Measurements from ENCODE around the gene DENND1C.

Gene DENND1C

DNA sequence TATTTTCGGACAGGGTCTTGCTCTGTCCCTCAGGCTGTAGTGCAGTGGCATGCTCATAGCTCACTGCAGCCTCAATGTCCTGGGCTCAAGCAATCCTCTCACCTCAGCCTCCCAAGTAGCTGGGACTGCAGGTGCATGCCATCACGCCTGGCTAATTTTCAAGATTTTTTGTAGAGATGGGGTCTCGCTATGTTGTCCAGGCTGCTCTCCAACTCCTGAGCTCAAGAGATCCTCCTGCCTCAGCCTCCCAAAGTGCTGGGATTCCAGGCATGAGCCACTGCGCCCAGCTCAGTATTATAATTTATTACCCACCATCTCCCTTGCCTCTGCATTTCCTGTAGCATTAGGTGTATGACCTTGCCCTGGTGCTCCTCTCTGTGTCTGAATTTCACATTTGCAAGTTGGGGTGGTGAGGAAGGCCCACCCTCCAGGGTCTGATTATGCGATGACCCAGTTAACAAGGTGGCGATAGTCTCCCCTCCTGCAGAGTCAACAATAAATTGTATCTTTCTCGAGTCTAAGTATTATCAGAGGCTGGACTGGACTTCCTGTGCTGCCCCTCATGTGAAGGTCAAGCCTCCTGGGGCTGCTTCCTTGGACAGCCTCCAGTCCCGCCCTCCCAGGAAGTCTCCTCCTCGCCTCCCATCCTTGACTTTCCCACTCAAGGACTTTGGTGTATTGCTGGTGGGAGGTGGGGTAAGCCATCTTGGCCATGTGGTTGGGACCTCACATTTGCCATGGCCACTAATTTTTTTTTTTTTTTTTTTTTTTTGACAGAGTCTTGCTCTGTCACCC, 22.0 kb upstream of the DENND1C start:
- no peak for DNase-seq

DNA sequence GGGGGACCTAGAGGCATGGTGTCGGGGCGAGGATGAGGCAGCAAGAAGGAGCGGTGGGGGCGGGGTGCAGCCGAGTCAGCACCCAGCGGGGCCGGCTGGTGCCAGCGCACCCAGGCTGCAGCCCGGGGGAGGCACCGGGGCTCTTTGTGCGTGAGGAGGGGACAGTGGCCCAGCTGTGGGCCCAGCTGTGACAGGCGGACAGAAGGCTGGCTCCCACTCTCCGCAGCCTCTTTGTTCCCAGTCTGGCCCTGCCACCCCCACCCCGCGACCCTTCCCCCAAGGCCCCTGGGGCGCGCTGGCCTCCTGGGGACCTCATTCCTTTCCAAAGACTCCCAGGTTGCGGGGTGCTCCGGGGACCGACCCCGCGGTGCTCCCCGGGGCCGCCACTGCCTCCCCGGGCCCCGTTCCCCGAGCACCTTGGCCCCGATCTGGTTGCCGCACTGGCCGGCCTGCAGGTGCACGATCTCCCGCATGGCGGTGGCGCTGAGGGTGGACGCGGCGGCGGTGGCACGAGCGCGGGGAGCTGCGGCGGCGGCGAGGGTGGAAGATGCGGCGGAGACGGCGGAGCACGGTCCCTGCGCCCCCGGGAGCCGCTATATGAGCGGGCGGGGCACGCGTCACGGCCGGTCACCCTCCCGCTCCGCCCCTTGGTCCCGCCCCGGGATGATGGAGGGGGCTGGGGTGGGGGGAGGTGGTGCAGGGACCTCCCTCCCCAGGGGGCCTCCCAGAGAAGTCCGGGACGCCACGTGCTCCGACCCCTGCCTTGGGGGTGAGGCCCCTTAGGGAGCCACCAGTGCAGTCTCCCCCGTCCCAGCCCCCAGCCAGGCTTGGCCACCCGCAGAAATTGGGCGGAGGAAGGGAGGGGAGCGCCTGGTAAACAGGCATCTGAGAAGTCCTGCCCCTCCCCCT, 20.4 kb upstream of the DENND1C start, which contains the start of gene TUBB4A:
Gene TUBB4A (minus strand): TSS at position 570 of the 909 bp plus-strand sequence. CDS start 97 bp downstream, at position 473.
- DNase-seq, result no peak

- no peak for DNase-seq
Observed at GRCh38 chr19:6500837-6501739, 19.5 kb upstream of the DENND1C start.

DNA sequence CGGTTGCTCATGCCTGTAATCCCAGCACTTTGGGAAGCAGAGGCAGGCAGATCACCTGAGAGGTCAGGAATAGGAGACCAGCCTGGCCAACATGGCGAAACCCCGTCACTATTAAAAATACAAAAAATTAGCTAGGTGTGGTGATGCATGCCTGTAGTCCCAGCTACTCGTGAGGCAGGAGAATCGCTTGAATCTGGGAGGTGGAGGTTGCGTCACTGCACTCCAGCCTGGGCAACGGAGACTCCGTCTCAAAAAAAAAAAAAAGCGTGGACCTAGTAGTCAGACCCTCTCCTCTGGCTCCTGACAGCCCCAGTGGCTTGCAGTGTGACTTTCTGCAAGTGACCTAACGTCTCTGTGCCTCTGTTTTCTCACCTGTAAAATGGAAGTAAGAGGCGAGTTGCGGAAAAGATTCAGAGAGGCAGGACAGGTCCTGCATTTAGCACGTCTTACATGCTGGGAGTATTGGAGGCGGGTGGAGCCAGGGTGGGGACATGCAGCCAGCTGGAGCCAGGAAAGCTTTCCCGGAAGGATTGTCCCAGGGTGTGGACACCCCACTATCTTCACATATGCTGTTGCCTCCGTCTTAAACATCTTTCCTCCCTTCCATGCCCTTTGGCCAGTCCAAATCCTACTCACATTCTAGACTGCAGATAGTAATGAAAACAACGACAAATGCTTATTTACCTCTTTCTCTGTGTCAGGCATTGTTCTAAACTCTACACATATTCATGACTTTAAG, 17.6 kb upstream of the DENND1C start:
- DNase-seq, result no peak

GRCh38 chr19:6498294-6499036, 16.9 kb upstream of the DENND1C start:
- peak; percentile 93 for DNase-seq

DNA sequence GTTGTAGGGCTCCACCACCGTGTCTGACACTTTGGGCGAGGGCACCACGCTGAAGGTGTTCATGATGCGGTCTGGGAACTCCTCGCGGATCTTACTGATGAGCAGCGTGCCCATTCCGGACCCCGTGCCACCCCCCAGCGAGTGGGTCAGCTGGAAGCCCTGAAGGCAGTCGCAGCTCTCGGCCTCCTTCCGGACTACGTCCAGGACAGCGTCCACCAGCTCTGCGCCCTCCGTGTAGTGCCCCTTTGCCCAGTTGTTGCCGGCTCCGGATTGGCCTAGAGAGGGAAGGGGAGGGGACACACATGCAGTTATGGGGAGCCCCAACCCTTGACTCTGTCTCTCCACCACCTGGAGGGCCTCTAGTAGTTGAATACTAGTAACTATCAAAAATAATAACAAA, 14.4 kb upstream of the DENND1C start:
- DNase-seq, result no peak

GRCh38 chr19:6494438-6495036, 12.9 kb upstream of the DENND1C start:
- no peak for DNase-seq

DNA sequence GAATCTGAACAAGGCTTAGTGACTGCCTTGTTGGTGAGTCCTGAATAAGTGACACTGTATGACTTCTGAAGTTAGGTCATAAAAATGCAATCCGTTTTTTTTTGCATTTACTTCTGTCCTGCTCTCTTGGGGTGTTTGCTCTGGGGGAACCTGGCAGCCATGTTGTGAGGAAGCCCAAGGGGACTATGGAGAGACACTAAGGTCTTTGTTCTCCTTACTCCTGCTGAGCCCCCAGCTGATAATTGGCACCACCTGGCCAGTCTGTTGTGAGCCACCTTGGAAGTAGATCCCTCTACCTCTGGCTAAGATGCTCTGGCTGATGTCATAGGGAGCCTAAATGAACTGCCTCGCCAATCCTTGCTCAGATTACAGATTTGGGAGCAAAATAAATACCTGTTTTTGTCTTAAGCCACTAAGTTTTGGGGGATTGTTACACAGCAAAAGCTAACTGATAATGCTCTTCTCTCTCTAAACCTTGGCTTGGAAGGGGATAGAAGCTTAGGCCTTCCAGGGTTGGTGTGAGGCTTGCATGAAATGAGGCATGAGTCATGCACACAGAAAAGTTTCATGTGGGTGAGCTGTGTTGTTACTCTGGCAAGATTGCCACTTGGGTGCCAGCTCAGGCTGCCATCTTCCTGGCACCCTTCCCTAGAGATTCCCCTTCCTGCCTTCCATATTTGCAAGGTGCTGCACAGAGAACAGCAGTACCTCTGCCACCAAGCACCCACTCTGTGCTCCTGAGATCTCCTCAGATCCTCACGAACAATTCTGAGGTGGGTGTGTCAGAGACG, 10.4 kb upstream of the DENND1C start:
- no peak for DNase-seq

DNA sequence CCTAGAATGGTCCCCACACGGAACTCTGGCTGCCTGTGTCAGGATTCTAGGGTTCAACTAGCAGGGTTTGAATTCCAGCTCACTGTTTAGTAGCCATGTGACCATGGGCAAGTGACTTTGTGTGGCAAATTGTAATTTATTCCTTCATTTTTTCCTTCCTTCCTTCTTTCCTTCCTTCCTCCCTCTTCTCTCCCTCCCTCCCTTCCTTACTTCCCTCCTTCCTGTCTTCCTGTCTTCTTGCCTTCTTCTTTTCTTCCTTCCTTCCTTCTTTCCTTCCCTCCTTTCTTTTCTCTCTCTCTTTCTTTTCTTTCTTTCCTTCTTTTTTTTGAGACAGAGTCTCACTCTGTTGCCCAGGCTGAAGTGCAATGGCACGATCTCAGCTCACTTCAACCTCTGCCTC, 8.5 kb upstream of the DENND1C start:
- no peak for DNase-seq

DNA sequence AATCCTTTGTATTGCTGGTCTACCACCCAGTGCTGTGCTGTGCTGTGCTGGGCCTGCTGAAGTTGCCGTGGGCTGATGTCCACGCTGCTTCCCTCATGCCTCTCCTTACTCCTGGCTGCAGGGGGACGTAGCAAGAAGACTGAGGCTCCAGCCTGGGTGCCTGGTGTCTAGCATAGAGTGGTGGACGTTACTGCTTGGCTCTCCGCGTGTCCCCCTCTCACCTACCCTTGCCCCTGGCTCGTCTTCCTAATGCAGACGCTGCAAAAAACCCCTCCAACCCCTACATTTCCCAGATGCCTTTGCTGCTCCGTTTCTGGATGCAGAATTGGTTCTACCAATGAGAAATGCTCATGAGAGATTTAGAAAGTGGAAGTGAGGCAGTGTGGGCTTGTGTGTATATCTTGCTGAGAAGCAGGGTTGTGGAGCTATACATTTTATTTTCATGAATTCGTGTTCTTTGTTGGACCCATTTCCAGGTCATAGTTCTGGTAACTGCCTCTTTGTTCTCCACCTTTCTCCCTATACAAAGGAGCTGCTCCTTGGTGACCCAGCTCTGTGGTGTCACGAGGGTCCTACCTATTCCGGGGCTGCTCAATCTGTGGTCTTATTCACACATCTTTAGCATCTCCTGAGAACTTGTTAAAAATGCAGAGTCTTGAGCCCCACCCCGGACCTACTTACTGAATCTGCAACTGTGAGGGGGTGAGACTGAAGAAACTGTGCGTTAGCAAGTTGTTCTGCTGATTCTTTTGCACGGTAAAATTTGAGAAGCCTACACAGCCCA, 7.9 kb upstream of the DENND1C start:
- peak; percentile 30 for DNase-seq

- DNase-seq, result no peak
Observed at GRCh38 chr19:6484831-6485230, 3.2 kb upstream of the DENND1C start.

GRCh38 chr19:6484230-6484629, 2.6 kb upstream of the DENND1C start:
- no peak for DNase-seq

- DNase-seq, result no peak
Observed at GRCh38 chr19:6483235-6483634, 1.6 kb upstream of the DENND1C start.

DNA sequence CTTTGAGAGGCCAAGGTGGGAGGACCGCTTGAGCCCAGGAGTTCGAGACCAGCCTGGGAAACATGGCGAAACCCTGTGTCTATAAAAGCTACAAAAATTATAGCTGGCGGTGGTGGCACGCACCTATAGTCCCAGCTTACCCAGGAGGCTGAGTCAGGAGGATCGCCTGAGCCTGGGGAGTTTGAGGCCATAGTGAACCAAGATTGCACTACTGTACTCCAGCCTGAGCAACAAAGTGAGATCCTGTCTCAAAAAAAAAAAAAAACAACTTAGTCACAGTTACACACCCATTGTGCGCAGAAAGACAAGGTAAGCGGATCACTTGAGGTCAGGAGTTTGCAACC, 728 bp upstream of the DENND1C start:
- no peak for DNase-seq

GRCh38 chr19:6480848-6481415, 655 bp downstream of the DENND1C start:
- no peak for DNase-seq

GRCh38 chr19:6479836-6480398, 1.7 kb downstream of the DENND1C start:
- DNase-seq, result no peak

DNA sequence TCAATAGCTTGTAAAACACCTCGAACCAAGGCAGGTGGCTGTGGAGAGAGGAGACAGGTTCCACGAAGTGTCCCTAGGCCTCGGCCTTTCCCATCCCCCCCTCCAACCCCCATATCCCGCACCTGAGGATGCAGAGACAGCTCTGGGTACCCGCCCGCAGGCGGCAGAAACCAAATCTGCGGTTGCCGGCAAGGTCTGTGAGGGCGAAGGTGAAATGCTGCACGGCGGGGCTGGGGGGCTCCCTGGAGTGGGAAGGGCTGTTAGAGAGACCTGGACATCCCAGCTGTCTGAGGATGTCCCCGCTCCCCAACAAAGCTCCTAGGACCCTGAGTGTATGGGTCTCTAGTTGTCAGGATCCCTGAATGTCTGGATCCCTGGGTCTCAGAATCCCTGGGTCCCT, 2.8 kb downstream of the DENND1C start:
- no peak for DNase-seq

GRCh38 chr19:6476896-6477431, 4.6 kb downstream of the DENND1C start:
- DNase-seq, result no peak

Measured in inflammatory macrophage treated with lipopolysaccharide for 4 hours (primary cell).